B cell (primary cell): ENCODE results near the gene SETBP1. TPM values are rescaled to one million over a fixed set of nuclear protein-coding genes. Genes with fewer than 3 reads are reported as not detected.

Experiments
- ATAC-seq: fragments of 200-7000 bp; cut with Tn5 transposase; one replicate; pipeline ENCODE4 v1.10.0; 2021; ENCODE audit warnings: low read depth, mild to moderate bottlenecking, moderate number of reproducible peaks, moderate library complexity
- CTCF ChIA-PET: fragments of 350-600 bp; sonication (Branson Sonifier 250); formaldehyde crosslinking; loops from one replicate; lab custom pipeline; 2021; ENCODE audit warnings: antibody characterized with exemption, inconsistent platforms; lab: Charles Lee
- POLR2A ChIA-PET: fragments of 350-600 bp; sonication (Branson Sonifier 250); formaldehyde crosslinking; loops from one replicate; lab custom pipeline; 2021; ENCODE audit warnings: antibody characterized with exemption; lab: Charles Lee
- DNase-seq: peaks from one replicate; pipeline ENCODE4 v3.0.0; 2013
- H2AFZ ChIP-seq: 2 replicates; pipeline ENCODE4 v1.6.1; 2012; ENCODE audit warnings: mild to moderate bottlenecking, low read depth, low read length; ENCODE audit not compliant: insufficient read depth, poor library complexity, severe bottlenecking
- H3K27ac ChIP-seq, 2 donors: 1 replicate in 1 of 2; 2 replicates in 1 of 2; pipeline ENCODE4 v1.5.1; 2012 to 2013; ENCODE audit warnings: low read length in 2 of 2, mild to moderate bottlenecking in 2 of 2, moderate library complexity in 1 of 2
- H3K27me3 ChIP-seq, 4 experiments: fragments of 200-600 bp in 1 of 4; sonication (generic) in 1 of 4; replicated peaks in 1 of 4; 1 replicate in 2 of 4; 2 replicates in 2 of 4; pipeline versions ENCODE4 v1.6.1 to v1.7.0; 2013 to 2016; ENCODE audit warnings: low read length in 3 of 4, mild to moderate bottlenecking in 2 of 4, mixed read lengths in 1 of 4, moderate library complexity in 1 of 4; ENCODE audit not compliant: insufficient read depth in 4 of 4, control insufficient read depth in 3 of 4; ENCODE audit errors: control extremely low read depth in 1 of 4
- H3K36me3 ChIP-seq, 2 experiments: replicated peaks in 1 of 2; 1 replicate in 1 of 2; 2 replicates in 1 of 2; pipeline versions ENCODE4 v1.6.1 to v1.7.1; 2013; ENCODE audit warnings: low read length in 1 of 2; ENCODE audit not compliant: insufficient read depth in 2 of 2, control insufficient read depth in 1 of 2; ENCODE audit errors: control extremely low read depth in 1 of 2, extremely low read depth in 1 of 2
- H3K4me1 ChIP-seq, 2 donors: fragments of 200-600 bp in 1 of 2; sonication (generic) in 1 of 2; 1 replicate in 1 of 2; 2 replicates in 1 of 2; pipeline versions ENCODE4 v1.5.1 to v1.6.1; 2013 to 2017; ENCODE audit warnings: low read length in 2 of 2; ENCODE audit not compliant: control insufficient read depth in 2 of 2, insufficient read depth in 2 of 2
- H3K4me2 ChIP-seq: replicated peaks from 2 replicates; pipeline ENCODE3; 2012; ENCODE audit warnings: mild to moderate bottlenecking, low read depth, low read length; ENCODE audit not compliant: poor library complexity, severe bottlenecking
- H3K4me3 ChIP-seq, 5 experiments: fragments of 200-600 bp in 1 of 5; sonication (generic) in 1 of 5; 1 replicate in 3 of 5; 2 replicates in 2 of 5; pipeline versions ENCODE4 v1.5.1 to v1.7.0; 2011 to 2016; ENCODE audit warnings: low read length in 4 of 5, mild to moderate bottlenecking in 4 of 5, low read depth in 2 of 5, control low read depth in 1 of 5, moderate library complexity in 1 of 5; ENCODE audit not compliant: insufficient read depth in 1 of 5; ENCODE audit errors: control extremely low read depth in 1 of 5, extremely low read depth in 1 of 5
- H3K79me2 ChIP-seq: fragments of 200-600 bp; sonication (generic); one replicate; pipeline ENCODE4 v1.6.0; 2016; ENCODE audit warnings: low read length; ENCODE audit not compliant: control insufficient read depth, insufficient read depth
- H3K9ac ChIP-seq: fragments of 200-600 bp; sonication (generic); 2 replicates; pipeline ENCODE4 v1.6.1; 2017; ENCODE audit warnings: mild to moderate bottlenecking, low read length, moderate library complexity
- H3K9me3 ChIP-seq, 3 donors: one replicate each; pipeline versions ENCODE4 v1.6.1 to v1.7.1; 2013; ENCODE audit warnings: low read length in 2 of 3; ENCODE audit not compliant: control insufficient read depth in 2 of 3, insufficient read depth in 1 of 3; ENCODE audit errors: control extremely low read depth in 1 of 3
- H4K20me1 ChIP-seq: 2 replicates; pipeline ENCODE4 v1.6.0; 2012; ENCODE audit warnings: mild to moderate bottlenecking, low read length; ENCODE audit not compliant: insufficient read depth, control insufficient read depth, poor library complexity, severe bottlenecking
- H3K27ac Mint-ChIP-seq: one replicate; pipeline ENCODE4 v1.8.0; 2021; ENCODE audit warnings: mixed read lengths
- H3K27me3 Mint-ChIP-seq: one replicate; pipeline ENCODE4 v1.8.0; 2021; ENCODE audit warnings: mixed read lengths
- H3K4me1 Mint-ChIP-seq: one replicate; pipeline ENCODE4 v1.8.0; 2021; ENCODE audit warnings: mixed read lengths
- H3K4me3 Mint-ChIP-seq: one replicate; pipeline ENCODE4 v1.8.0; 2021; ENCODE audit warnings: mixed read lengths
- H3K9me3 Mint-ChIP-seq: one replicate; pipeline ENCODE4 v1.8.0; 2022; ENCODE audit warnings: mixed read lengths; ENCODE audit not compliant: insufficient read depth
- CTCF ChIP-seq: fragments of 200-600 bp; IDR thresholded peaks from one replicate; pipeline ENCODE4 v1.8.0; 2022; ENCODE audit warnings: antibody characterized with exemption, mild to moderate bottlenecking
- EZH2 ChIP-seq: IDR thresholded peaks from 2 replicates; pipeline ENCODE4 v1.6.1; 2012; ENCODE audit warnings: borderline replicate concordance, low read depth, mild to moderate bottlenecking, moderate library complexity, low read length; ENCODE audit not compliant: insufficient read depth, poor library complexity, severe bottlenecking
- WGBS: methylation state at CpG from one replicate; pipeline ENCODE4 v1.1.5; 2013; ENCODE audit warnings: missing lambda C conversion rate; ENCODE audit not compliant: insufficient coverage; 5-methylcytosine and 5-hydroxymethylcytosine counted together
- intact Hi-C: fragments of 100-400 bp; cut with micrococcal nuclease; formaldehyde crosslinking; loops from one replicate; pipeline ENCODE4 v1.10.0; 2022
- polyA plus RNA-seq: library from polyadenylated mRNA; depleted of rRNA; stranded (reverse); fragments of >200 nt; gene quantifications from 2 replicates; pipeline ENCODE4 v1.2.3, GENCODE V29; 2012
- total RNA-seq, 2 donors: library from RNA; stranded (reverse); fragments of 120-200 nt in 1 of 2; gene quantifications; 1 replicate in 1 of 2; 2 replicates in 1 of 2; pipeline versions ENCODE4 v1.2.3 to v1.2.4, GENCODE V29; 2013 to 2022

SETBP1 gene
- total and polyA plus RNA-seq, 2 donors (not counting 1 experiment from before 2014, with no cell fraction given), result 15.1 to 129 TPM

- ATAC-seq (no peak), DNase-seq (no peak)
- Histone ChIP-seq H3K36me3 (peaks cover 0 to 12% of the 10 kb centered on the region in 2 experiments), H3K27me3 (no peaks in the 10 kb centered on the region), H2AFZ (no peak overlapping the region), H3K9ac (no peak overlapping the region), H3K4me2 (no peak overlapping the region), H3K79me2 (peaks cover 77% of the 10 kb centered on the region), H3K4me1 (peaks cover 0 to 5% of the 10 kb centered on the region in 2 donors), H4K20me1 (peaks cover 34% of the 10 kb centered on the region), H3K9me3 (no peaks in the 10 kb centered on the region), H3K4me3 (no peak overlapping the region), H3K27ac (no peak overlapping the region)
- Mint-ChIP-seq H3K9me3 (no peaks in the 10 kb centered on the region), H3K4me3 (no peak overlapping the region), H3K27me3 (no peaks in the 10 kb centered on the region), H3K27ac (no peak overlapping the region), H3K4me1 (peaks cover 48% of the 10 kb centered on the region)
- ChIA-PET CTCF (no interaction called here), POLR2A (no interaction called here)
- TF ChIP-seq CTCF (no peak), EZH2 (no peak)
- intact Hi-C loops, result no loop called here
- WGBS, result 97% methylated on average over 3 of the region's 5 CpGs
These were observed 258.3 kb downstream of the SETBP1 start for GRCh38 chr18:44938720-44939665.

- WGBS, result no CpG with 5 or more reads among the region's 3 CpGs
These were observed 260.8 kb downstream of the SETBP1 start for GRCh38 chr18:44941516-44941915.

More at GRCh38 chr18:44941516-44941915, 260.8 kb downstream of the SETBP1 start:
- ChIA-PET CTCF (interaction anchor here (0.7 to 1.4 kb wide), 2 partner anchors 105 to 271 kb away, joined by 3 to 6 read pairs; no protein-coding TSS in a partner anchor), POLR2A (interaction anchor here (0.6 kb wide), 1 partner anchor 239 kb away, joined by 3 read pairs; no protein-coding TSS in a partner anchor)
- Mint-ChIP-seq H3K4me3 (no peak overlapping the region), H3K27me3 (no peaks in the 10 kb centered on the region), H3K4me1 (peaks cover 47% of the 10 kb centered on the region), H3K9me3 (no peaks in the 10 kb centered on the region), H3K27ac (no peak overlapping the region)
- Histone ChIP-seq H3K4me2 (no peak overlapping the region), H3K79me2 (peaks cover 67% of the 10 kb centered on the region), H3K4me1 (peaks cover 0 to 5% of the 10 kb centered on the region in 2 donors), H4K20me1 (peaks cover 37% of the 10 kb centered on the region), H3K4me3 (no peak overlapping the region), H3K36me3 (peaks cover 0 to 4% of the 10 kb centered on the region in 2 experiments), H3K27me3 (no peaks in the 10 kb centered on the region), H2AFZ (no peak overlapping the region), H3K9me3 (no peaks in the 10 kb centered on the region), H3K9ac (no peak overlapping the region), H3K27ac (no peak overlapping the region)
- TF ChIP-seq CTCF, result no peak
- no peak for TF ChIP-seq EZH2
- DNase-seq, result no peak
- intact Hi-C loops, result no loop called here
- ATAC-seq, result no peak
